Measurements from ENCODE around the gene RASIP1. TPM values are rescaled to one million over a fixed set of nuclear protein-coding genes. Genes with fewer than 3 reads are reported as not detected.

RASIP1 gene
- total RNA-seq, 1 experiment from 2014 or later = 0.51 TPM

- Histone ChIP-seq H3K27ac (ENCODE audit: low read length) (no peak overlapping the region), H3K9me2 (replicated peaks; ENCODE audit: low read length) (no peaks in the 10 kb centered on the region), H3K4me2 (ENCODE audit: low read length) (no peak overlapping the region), H3K79me2 (ENCODE audit: low read length) (no peaks in the 10 kb centered on the region), H2AFZ (ENCODE audit: low read length) (no peak overlapping the region), H3K4me3 (ENCODE audit: low read length) (no peak overlapping the region), H3K9ac (ENCODE audit: low read length) (no peak overlapping the region), H3K36me3 (ENCODE audit: low read depth, low read length) (no peaks in the 10 kb centered on the region), H3K27me3 (ENCODE audit: low read length) (no peaks in the 10 kb centered on the region), H3K9me3 (ENCODE audit: low read length) (no peaks in the 10 kb centered on the region), H3F3A (ENCODE audit: low read length, unreplicated experiment) (no peaks in the 10 kb centered on the region), H3K4me1 (ENCODE audit: insufficient read depth, low read length) (no peaks in the 10 kb centered on the region), H4K20me1 (ENCODE audit: low read length) (no peaks in the 10 kb centered on the region)
- intact Hi-C loops (cut with micrococcal nuclease) = no loop called here
- CTCF ChIA-PET = no interaction called here
- POLR2A ChIA-PET (ENCODE audit: unreplicated experiment) = no interaction called here
- no peak for ATAC-seq
- TF ChIP-seq EZH2 (IDR thresholded peaks at IDR 0.05; ENCODE audit: low read length, unreplicated experiment) (no peak), CTCF (conservative IDR thresholded peaks at IDR 0.05; ENCODE audit: low read depth, low read length) (no peak), EZH2phosphoT487 (IDR thresholded peaks at IDR 0.05; ENCODE audit: borderline replicate concordance, low read length) (no peak)
- BruUV-seq (replicated peaks) = no TSS peak
- DNase-seq = no peak
These were observed 11.3 kb downstream of the RASIP1 start for GRCh38 chr19:48728911-48729664.

GRCh38 chr19:48726556-48726955 lies 13.9 kb downstream of the RASIP1 start:
- Histone ChIP-seq H3K79me2 (ENCODE audit: low read length) (no peaks in the 10 kb centered on the region), H3K4me3 (ENCODE audit: low read length) (no peak overlapping the region), H3K27ac (ENCODE audit: low read length) (no peak overlapping the region), H3K27me3 (ENCODE audit: low read length) (no peaks in the 10 kb centered on the region), H2AFZ (ENCODE audit: low read length) (no peak overlapping the region), H3K36me3 (ENCODE audit: low read depth, low read length) (no peaks in the 10 kb centered on the region), H3K9me2 (replicated peaks; ENCODE audit: low read length) (no peaks in the 10 kb centered on the region), H3K9me3 (ENCODE audit: low read length) (no peaks in the 10 kb centered on the region), H4K20me1 (ENCODE audit: low read length) (no peaks in the 10 kb centered on the region), H3K4me2 (ENCODE audit: low read length) (no peak overlapping the region), H3K9ac (ENCODE audit: low read length) (no peak overlapping the region), H3F3A (ENCODE audit: low read length, unreplicated experiment) (no peaks in the 10 kb centered on the region), H3K4me1 (ENCODE audit: insufficient read depth, low read length) (no peaks in the 10 kb centered on the region)
- CTCF ChIA-PET = no interaction called here
- no peak for DNase-seq
- TF ChIP-seq EZH2 (IDR thresholded peaks at IDR 0.05; ENCODE audit: low read length, unreplicated experiment) (no peak), CTCF (conservative IDR thresholded peaks at IDR 0.05; ENCODE audit: low read depth, low read length) (no peak), EZH2phosphoT487 (IDR thresholded peaks at IDR 0.05; ENCODE audit: borderline replicate concordance, low read length) (no peak)
- no TSS peak for BruUV-seq (replicated peaks)
- intact Hi-C loops (cut with micrococcal nuclease) = no loop called here
- ATAC-seq = no peak
- POLR2A ChIA-PET (ENCODE audit: unreplicated experiment) = no interaction called here

All from PC-3 (cell line).